GM12878 (cell line): ENCODE data around the gene NECAB2. TPM values are rescaled to one million over a fixed set of nuclear protein-coding genes. Genes with fewer than 3 reads are reported as not detected.

Experiments
- ATAC-seq: fragments of 200-7000 bp; cut with Tn5 transposase; 3 replicates; pipeline ENCODE4 v1.9.1; 2020; ENCODE audit warnings: mild to moderate bottlenecking, moderate library complexity
- BruUV-seq: library from RNA; stranded (reverse); fragments of 400-500 nt; replicated peaks from 2 replicates; lab custom pipeline; 2021; lab: Mats Ljungman, UMichigan
- CTCF ChIA-PET: fragments of 300-600 bp; sonication (Branson Sonifier 250); formaldehyde crosslinking; extraction: SDS; loops from one replicate; lab custom pipeline; 2021; ENCODE audit warnings: inconsistent platforms; lab: Yijun Ruan, JAX
- POLR2A ChIA-PET: fragments of 350-600 bp; formaldehyde crosslinking; extraction: SDS; loops from one replicate; lab custom pipeline; 2021; ENCODE audit warnings: inconsistent platforms; lab: Charles Lee
- RAD21 ChIA-PET: fragments of 300-600 bp; sonication (Branson Sonifier 250); formaldehyde crosslinking; loops from one replicate; lab custom pipeline; 2023; ENCODE audit warnings: antibody characterized with exemption; ENCODE audit not compliant: unreplicated experiment; lab: Charles Lee
- SMC1A ChIA-PET: fragments of 300-600 bp; sonication (Branson Sonifier 250); formaldehyde crosslinking; loops from one replicate; lab custom pipeline; 2023; ENCODE audit not compliant: unreplicated experiment, uncharacterized antibody; lab: Charles Lee
- DNase-seq: peaks from one replicate; pipeline ENCODE4 v3.0.0-alpha.2; 2011; ENCODE audit warnings: low read depth, low spot score
- FAIRE-seq: peaks from 3 replicates; lab custom pipeline; 2011; peaks lifted over from hg19 to GRCh38; lab: Jason Lieb, UNC
- H2AFZ ChIP-seq: 2 replicates; pipeline ENCODE4 v1.6.0; 2011; ENCODE audit warnings: low read depth, low read length, control low read depth; ENCODE audit not compliant: control insufficient read depth
- H3K27ac ChIP-seq: 2 replicates; pipeline ENCODE4 v1.5.1; 2011; ENCODE audit warnings: control low read depth; ENCODE audit not compliant: control insufficient read depth, insufficient read depth
- H3K27me3 ChIP-seq, 2 experiments: replicated peaks in 1 of 2; 2 replicates each; pipeline versions ENCODE4 v1.6.0 to v1.6.1; 2011; ENCODE audit warnings: low read length in 1 of 2; ENCODE audit not compliant: control insufficient read depth in 2 of 2, insufficient read depth in 2 of 2
- H3K36me3 ChIP-seq, 2 experiments: 2 replicates each; pipeline ENCODE4 v1.5.1; 2011; ENCODE audit warnings: low read length in 1 of 2; ENCODE audit not compliant: control insufficient read depth in 2 of 2, insufficient read depth in 2 of 2
- H3K4me1 ChIP-seq: 2 replicates; pipeline ENCODE4 v1.6.1; 2011; ENCODE audit warnings: mild to moderate bottlenecking, low read length, moderate library complexity, mixed read lengths; ENCODE audit not compliant: control insufficient read depth, insufficient read depth
- H3K4me2 ChIP-seq: 2 replicates; pipeline ENCODE4 v1.6.0; 2011; ENCODE audit warnings: control low read depth; ENCODE audit not compliant: control insufficient read depth, insufficient read depth
- H3K4me3 ChIP-seq: fragments of 200-600 bp; sonication (generic); 2 replicates; pipeline ENCODE4 v1.5.1; 2016
- H3K79me2 ChIP-seq: 2 replicates; pipeline ENCODE4 v1.6.0; 2011; ENCODE audit warnings: low read length; ENCODE audit not compliant: control insufficient read depth, insufficient read depth
- H3K9ac ChIP-seq: 2 replicates; pipeline ENCODE4 v1.8.0; 2011; ENCODE audit warnings: low read length, control low read depth, mixed read lengths; ENCODE audit not compliant: control insufficient read depth, insufficient read depth
- H3K9me3 ChIP-seq: replicated peaks from 3 replicates; pipeline ENCODE4 v1.5.1; 2011; ENCODE audit warnings: mild to moderate bottlenecking, low read length; ENCODE audit not compliant: control insufficient read depth, insufficient read depth
- H4K20me1 ChIP-seq: 2 replicates; pipeline ENCODE4 v1.6.0; 2011; ENCODE audit not compliant: control insufficient read depth, insufficient read depth
- ATF3 ChIP-seq: IDR thresholded peaks from 2 replicates; pipeline ENCODE4 v1.6.1; 2011; ENCODE audit warnings: low read depth, mild to moderate bottlenecking, low read length, moderate library complexity, borderline replicate concordance; ENCODE audit errors: extremely low read depth
- CTCF ChIP-seq, 3 experiments: IDR thresholded peaks in 2 of 3; conservative IDR thresholded peaks in 1 of 3; 2 replicates each; pipeline ENCODE4 v1.5.1; 2011; ENCODE audit warnings: low read depth in 3 of 3, low read length in 3 of 3, mild to moderate bottlenecking in 3 of 3, control low read depth in 2 of 3, moderate library complexity in 2 of 3, inconsistent platforms in 1 of 3, mixed read lengths in 1 of 3; ENCODE audit not compliant: control insufficient read depth in 2 of 3, insufficient read depth in 1 of 3; ENCODE audit errors: extremely low read depth in 1 of 3
- EED ChIP-seq: sonication (generic); IDR thresholded peaks from 2 replicates; pipeline ENCODE4 v1.6.1; 2016; ENCODE audit warnings: antibody characterized with exemption, low read depth
- EZH2 ChIP-seq: IDR thresholded peaks from 2 replicates; pipeline ENCODE4 v1.6.1; 2012; ENCODE audit warnings: low read depth, mild to moderate bottlenecking, control low read depth, inconsistent platforms, low read length, borderline replicate concordance; ENCODE audit not compliant: control insufficient read depth
- MYB ChIP-seq: fragments of 150-350 bp; IDR thresholded peaks from 2 replicates; pipeline ENCODE4 v1.6.1; 2014; ENCODE audit warnings: mild to moderate bottlenecking, low read depth, low read length, borderline replicate concordance
- NR2C1 ChIP-seq: fragments of 450-650 bp; IDR thresholded peaks from 2 replicates; pipeline ENCODE4 v1.6.1; 2017; ENCODE audit warnings: antibody characterized with exemption, mild to moderate bottlenecking, moderate library complexity
- POLR2A ChIP-seq: IDR thresholded peaks from 2 replicates; pipeline ENCODE4 v1.6.1; 2011; ENCODE audit warnings: low read depth, mild to moderate bottlenecking, low read length
- POLR2AphosphoS5 ChIP-seq: IDR thresholded peaks from 2 replicates; pipeline ENCODE4 v1.6.1; 2011; ENCODE audit warnings: mild to moderate bottlenecking, low read length, inconsistent platforms
- SKIL ChIP-seq: fragments of 450-650 bp; IDR thresholded peaks from 2 replicates; pipeline ENCODE4 v1.6.1; 2017; ENCODE audit warnings: mild to moderate bottlenecking, low read depth, inconsistent platforms; ENCODE audit not compliant: poor library complexity, severe bottlenecking
- TARDBP ChIP-seq: IDR thresholded peaks from 2 replicates; pipeline ENCODE4 v1.6.1; 2016; ENCODE audit warnings: borderline replicate concordance
- TCF12 ChIP-seq: IDR thresholded peaks from 2 replicates; pipeline ENCODE4 v1.6.1; 2011; ENCODE audit warnings: low read depth, mild to moderate bottlenecking, low read length
- ZBED1 ChIP-seq: IDR thresholded peaks from 2 replicates; pipeline ENCODE4 v1.6.1; 2016; ENCODE audit warnings: borderline replicate concordance
- WGBS: methylation state at CpG from one replicate; pipeline ENCODE4 v1.1.6; 2016; ENCODE audit warnings: low lambda C conversion rate; ENCODE audit not compliant: insufficient replicate concordance, insufficient coverage; ENCODE audit errors: missing lambda C conversion rate; 5-methylcytosine and 5-hydroxymethylcytosine counted together
- in situ Hi-C: fragments of 300-500 bp; cut with MboI; formaldehyde crosslinking; loops from 9 replicates; pipeline ENCODE4 v1.14.3; 2018; ENCODE audit warnings: mixed read lengths
- intact Hi-C: fragments of 100-400 bp; cut with micrococcal nuclease; formaldehyde crosslinking; loops from one replicate; pipeline ENCODE4 v1.14.2; 2022; ENCODE audit not compliant: unreplicated experiment
- polyA plus RNA-seq, 11 experiments: library from polyadenylated mRNA; depleted of rRNA in 4 of 11; unstranded in 6 of 11; stranded (reverse) in 5 of 11; fragments of >200 nt; fragmentation: Nextera tagmentation in 4 of 11; fragmentation: Illumina TruSeq in 1 of 11; extraction: Ambion mirVana in 4 of 11; extraction: Trizol in 1 of 11; gene quantifications; 1 replicate in 1 of 11; 2 replicates in 10 of 11; pipeline versions ENCODE4 v1.2.1 to v1.2.3, GENCODE V29; 2011 to 2016; ENCODE audit warnings: inconsistent platforms in 2 of 11, missing spikeins in 2 of 11, low read depth in 1 of 11
- total RNA-seq, 4 experiments: library from RNA; depleted of rRNA in 3 of 4; stranded (reverse); fragments of >200 nt in 3 of 4; fragmentation: Illumina TruSeq in 1 of 4; extraction: Trizol in 1 of 4; gene quantifications; 2 replicates each; pipeline versions ENCODE4 v1.2.1 to v1.2.3, GENCODE V29; 2013 to 2021
- TF ChIP-seq, protein P1 (sequence below): fragments of 450-650 bp; IDR thresholded peaks from 2 replicates; pipeline ENCODE4 v1.6.1; 2016; ENCODE audit warnings: mild to moderate bottlenecking

Gene NECAB2
- total and polyA plus RNA-seq, 10 of the 15 experiments (the other 5 are each of a cell fraction or from before 2014, with no cell fraction given), result not detected

GRCh38 chr16:83980794-83981193, 12.8 kb downstream of the NECAB2 start:
- intact Hi-C loops, result no loop called here
- RAD21 ChIA-PET, result no interaction called here
- no peaks in the 10 kb centered on the region; the same call in 2 of the 3 replicates for H3K9me3 ChIP-seq
- H4K20me1 ChIP-seq, result no peaks in the 10 kb centered on the region
- no peaks in the 10 kb centered on the region for H3K27me3 ChIP-seq
- no peaks in the 10 kb centered on the region for H3K36me3 ChIP-seq
- H3K27ac ChIP-seq, result no peak overlapping the region
- FAIRE-seq (no peak), DNase-seq (no peak), ATAC-seq (no peak)
- H2AFZ ChIP-seq, result no peak overlapping the region
- CTCF ChIA-PET, result no interaction called here
- 45% methylated on average over 2 of the region's 2 CpGs for WGBS
- no peaks in the 10 kb centered on the region for H3K79me2 ChIP-seq
- POLR2A ChIA-PET, result no interaction called here
- in situ Hi-C loops, result no loop called here
- no TSS peak for BruUV-seq
- H3K9ac ChIP-seq, result no peak overlapping the region
- no peak for TF ChIP-seq CTCF (IDR thresholded peaks at IDR 0.05 in 2 of 3, conservative IDR thresholded peaks at IDR 0.05 in 1 of 3; ENCODE audit: control insufficient read depth in 2 of 3, extremely low read depth in 1 of 3, insufficient read depth in 1 of 3, low read depth in 3 of 3, low read length in 3 of 3)
- TF ChIP-seq SKIL, result no peak
- TF ChIP-seq ATF3, result no peak
- TF ChIP-seq EZH2, result no peak
- no peak for TF ChIP-seq POLR2A
- TF ChIP-seq MYB, result no peak
- no peak for TF ChIP-seq ZBED1
- no peak for TF ChIP-seq TARDBP
- no peak for TF ChIP-seq NR2C1
- no peak for TF ChIP-seq POLR2AphosphoS5
- TF ChIP-seq TCF12, result no peak
- no peak for TF ChIP-seq EED
- TF ChIP-seq, protein P1, sequence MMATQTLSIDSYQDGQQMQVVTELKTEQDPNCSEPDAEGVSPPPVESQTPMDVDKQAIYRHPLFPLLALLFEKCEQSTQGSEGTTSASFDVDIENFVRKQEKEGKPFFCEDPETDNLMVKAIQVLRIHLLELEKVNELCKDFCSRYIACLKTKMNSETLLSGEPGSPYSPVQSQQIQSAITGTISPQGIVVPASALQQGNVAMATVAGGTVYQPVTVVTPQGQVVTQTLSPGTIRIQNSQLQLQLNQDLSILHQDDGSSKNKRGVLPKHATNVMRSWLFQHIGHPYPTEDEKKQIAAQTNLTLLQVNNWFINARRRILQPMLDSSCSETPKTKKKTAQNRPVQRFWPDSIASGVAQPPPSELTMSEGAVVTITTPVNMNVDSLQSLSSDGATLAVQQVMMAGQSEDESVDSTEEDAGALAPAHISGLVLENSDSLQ, result no peak
- SMC1A ChIA-PET, result no interaction called here
- H3K4me1 ChIP-seq, result no peaks in the 10 kb centered on the region
- H3K4me3 ChIP-seq, result no peak overlapping the region
- H3K4me2 ChIP-seq, result no peak overlapping the region
